Forelimb muscle (tissue), 1 donor: ENCODE data around the gene ACBD6. TPM values are rescaled to one million over a fixed set of nuclear protein-coding genes. Genes with fewer than 3 reads are reported as not detected.

Experiments
- DNase-seq: peaks from one replicate; pipeline ENCODE4 v3.0.0-alpha.2; 2013; ENCODE audit warnings: low read depth
- polyA plus RNA-seq: library from polyadenylated mRNA; unstranded; fragments of 120-200 nt; gene quantifications from one replicate; pipeline ENCODE4 v1.2.1, GENCODE V29; 2013; ENCODE audit not compliant: insufficient read length

ACBD6 gene
- polyA plus RNA-seq, 1 donor: 44.2 TPM

DNA sequence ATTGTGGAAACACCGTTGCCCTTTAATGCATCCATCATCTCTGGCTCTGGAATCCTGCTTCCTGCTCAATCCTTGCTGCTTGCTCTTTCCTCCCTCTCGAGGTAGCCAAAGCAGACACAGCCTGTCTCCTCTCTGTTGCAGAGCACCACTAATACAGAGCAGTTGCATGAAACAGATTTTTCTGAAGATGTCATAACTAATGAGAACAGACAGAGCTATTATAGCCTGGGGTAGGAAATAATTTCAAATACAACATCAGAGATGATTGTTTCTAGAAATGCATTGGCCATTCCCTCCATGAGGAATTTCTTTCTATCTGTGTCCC, 23.3 kb upstream of the ACBD6 start:
- no peak for DNase-seq

DNA sequence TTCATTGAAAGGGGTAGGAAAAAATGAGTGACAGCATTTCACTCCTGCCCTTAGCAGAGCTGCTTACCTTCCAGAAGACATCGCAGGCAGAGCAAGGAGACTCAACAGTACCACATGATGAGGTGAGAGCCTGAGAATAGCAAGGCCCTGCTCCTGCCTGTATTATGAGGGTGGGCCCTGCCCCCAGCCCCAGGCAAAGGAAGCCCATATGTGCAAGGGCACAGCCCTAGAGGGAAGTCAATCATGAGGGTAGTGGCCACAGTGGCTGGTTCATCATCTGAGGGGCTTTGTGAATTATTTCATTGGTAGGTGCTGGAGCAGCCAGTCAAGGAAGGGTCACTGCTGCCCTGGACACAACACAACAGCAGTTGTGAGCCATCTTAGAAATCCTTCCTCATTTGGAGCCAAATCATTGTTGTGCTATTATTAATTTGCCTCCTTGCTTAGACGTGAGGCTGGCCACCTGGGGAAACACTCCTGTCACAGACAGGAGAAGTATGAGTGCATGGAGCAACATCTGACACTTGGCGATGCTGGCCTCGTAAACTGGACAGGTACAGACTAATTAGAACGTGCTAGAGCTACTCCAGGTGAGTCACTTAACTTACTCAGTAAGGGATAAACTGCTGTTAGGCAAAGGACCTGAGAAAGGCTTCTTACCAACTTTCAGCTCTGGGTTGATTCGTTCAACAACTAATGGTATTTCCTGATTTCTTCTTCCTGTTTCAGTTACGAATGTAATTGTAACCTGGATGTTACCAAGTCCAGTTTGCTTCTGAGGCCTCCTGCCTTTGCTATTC, 22.7 kb upstream of the ACBD6 start:
- DNase-seq: no peak

DNA sequence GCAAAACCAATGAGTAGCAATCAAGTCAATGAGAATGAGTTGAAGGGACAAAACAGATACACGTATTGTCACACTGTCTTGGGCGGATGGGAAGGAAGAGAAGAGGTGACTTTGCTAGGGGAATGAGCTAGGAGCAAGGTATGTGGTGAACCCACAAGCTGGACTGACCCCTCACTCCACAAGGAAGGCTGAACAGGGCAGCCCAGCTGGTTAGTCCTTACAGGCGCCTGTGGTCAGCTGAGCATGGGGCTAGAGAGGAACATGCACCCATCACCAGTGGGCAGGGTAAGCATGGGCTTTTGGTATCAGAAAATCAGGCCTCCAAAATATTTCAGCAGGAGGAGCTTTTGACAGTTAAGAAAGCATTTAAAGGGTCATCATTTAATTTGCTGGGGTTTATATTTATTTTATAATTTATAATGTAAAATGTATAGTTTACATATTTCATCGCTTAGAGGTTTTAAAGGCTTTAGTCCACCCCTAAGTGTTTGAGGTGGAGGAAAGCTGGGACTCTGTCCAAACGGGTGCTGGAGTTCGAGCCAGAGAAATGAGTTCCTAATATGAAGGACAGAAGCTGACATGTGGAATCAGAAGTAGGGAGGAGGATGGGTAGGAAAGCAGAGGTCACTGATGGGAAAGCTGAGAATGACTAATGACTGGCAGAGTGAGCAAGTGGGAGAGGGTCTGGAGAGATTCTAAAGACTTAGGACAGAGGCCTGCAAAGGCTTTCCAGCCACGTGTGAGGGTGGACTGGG, 22.0 kb upstream of the ACBD6 start:
- DNase-seq: no peak

DNA sequence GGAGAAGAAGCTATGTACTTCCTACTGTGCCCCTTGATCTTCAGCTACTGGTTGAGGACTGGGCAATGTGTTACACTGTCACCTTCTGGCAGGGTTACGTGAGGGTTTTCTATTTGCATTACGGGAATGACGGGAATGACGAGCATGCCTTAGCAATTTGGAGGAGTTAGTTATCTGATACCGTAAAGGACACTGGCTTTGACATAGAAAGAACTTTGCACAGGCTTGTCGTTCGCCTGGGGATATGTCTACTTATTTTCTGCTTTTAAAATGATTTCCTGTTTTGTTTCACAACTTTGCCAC, 19.8 kb upstream of the ACBD6 start:
- DNase-seq: no peak

DNA sequence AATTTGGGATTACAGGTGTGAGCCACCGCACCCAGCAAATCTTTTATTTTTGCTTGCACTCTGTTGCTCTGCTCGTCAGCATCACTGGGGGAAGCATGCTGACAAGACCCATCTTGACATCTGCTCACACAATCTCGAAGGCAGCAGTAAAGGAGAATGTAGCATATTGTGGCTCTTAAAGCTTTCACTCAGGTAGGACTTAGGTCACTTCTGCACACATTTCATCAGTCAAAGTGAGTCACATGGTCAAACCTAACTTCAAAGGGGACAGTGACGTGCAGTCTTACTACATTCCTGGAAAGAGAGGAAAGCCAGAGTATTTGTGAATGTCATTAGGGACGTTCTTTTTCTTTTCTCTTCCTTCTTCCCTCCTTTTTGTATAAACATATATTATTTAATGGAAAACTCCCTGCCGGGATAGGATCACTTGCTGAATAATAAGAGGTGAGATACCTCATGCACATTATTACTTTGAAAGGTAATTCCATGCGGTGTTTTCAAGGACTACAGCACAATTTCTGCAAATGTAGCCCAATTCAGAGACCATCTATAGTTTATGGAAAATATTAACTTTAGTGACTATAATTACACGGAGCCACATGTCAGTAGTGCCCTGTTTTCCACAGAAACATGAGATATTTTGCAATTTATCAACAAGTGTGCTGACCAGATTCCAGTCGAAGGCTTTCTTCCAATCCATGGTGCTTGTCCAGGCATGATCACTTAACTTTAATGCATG, 19.3 kb upstream of the ACBD6 start:
- no peak for DNase-seq

DNA sequence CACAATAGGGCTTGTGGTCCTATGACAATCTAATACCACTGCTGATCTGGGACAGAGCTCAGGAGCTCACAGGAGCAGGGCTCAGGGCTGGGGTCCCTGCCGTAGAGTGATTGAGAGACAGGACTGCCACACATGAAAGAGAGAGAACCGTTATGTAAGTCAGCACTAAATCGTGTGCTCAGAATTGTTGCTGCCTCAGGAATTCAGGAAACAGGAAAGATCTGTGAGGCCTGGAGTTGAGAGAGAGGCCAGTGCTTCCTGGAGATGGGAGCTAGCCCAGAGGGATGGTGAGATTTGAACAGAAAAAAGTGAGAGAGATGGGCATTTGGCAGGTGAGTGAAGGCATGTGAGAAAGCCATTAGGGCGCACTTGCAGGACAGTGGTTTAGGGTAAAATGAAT, 17.5 kb upstream of the ACBD6 start:
- no peak for DNase-seq

DNA sequence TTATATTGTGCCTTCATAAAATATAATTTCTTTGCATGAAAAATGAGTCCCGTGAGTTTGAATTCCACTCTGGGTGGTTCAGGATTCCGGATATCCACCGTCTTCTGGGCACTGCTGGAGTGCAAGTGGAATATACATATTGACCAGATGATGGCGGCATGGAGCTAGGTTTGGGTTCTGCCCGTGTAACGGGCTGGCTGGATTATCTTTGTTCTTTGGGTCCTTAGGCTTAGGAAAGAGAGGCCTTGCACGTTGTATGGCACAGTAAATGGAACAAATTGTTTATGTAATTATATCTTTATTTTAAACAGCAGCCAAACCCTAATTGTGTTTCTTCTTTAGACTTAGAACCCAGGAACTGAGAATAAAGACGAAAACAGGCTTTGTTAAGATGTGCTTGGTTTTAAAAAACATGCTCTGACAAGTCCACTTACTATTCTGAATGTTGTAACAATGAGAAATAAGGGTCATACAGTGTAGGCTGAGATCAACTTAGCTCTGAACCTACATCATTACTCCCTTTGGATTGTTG, 13.5 kb upstream of the ACBD6 start:
- peak; percentile 49 for DNase-seq

DNA sequence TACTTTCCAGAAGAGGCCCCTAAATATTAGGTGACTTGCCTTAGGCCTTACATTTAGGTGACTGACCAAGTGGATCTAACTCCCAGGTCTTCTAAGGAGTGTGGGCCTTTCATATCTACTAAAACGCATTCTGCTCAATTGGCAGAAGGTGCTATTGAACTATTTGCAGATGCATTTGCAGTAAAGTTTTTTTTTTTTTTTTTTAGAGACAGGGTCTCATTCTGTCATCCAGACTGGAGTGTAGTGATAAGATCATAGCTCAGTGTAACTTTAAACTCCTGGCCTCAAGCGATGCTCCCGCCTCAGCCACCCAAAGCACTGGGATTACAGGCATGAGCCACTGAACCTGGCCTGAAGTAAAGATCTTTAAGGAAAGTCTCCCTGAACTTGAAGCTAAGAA, 13.0 kb upstream of the ACBD6 start:
- no peak for DNase-seq

DNA sequence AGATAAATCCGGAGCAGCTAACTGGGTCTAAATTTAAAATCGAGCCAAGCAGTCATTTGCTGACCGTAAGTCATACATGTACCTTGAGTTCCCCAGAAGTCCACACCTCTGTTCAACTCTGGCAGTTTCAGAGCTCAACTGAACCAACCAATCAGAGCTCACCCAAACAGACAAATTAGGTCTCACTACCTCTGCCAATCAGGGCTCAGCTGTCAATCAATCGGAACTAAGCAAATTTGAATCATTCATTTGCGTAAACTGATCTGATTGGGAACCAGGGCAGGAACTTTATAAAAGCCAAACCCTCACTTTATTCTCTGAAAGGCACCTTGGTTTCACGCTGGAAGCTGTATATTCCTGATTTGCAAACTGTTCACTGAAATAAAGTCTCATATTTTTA, 11.2 kb upstream of the ACBD6 start:
- no peak for DNase-seq

DNA sequence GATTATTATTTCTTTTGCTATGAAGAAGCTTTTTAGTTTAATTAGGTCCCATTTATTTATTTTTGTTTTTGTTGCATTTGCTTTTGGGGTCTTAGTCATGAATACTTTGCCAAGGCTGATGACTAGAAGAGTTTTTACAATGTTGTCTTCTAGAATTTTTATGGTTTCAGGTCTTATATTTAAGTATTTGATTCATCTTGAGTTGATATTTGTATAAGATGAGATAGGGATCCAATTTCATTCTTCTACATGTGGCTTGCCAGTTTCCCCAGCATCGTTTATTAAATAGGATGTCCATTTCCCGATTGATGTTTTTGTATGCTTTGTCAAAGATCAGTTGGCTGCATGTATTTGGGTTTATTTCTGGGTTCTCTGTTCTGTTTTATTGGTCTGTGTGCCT, 8.5 kb upstream of the ACBD6 start:
- DNase-seq: no peak

DNA sequence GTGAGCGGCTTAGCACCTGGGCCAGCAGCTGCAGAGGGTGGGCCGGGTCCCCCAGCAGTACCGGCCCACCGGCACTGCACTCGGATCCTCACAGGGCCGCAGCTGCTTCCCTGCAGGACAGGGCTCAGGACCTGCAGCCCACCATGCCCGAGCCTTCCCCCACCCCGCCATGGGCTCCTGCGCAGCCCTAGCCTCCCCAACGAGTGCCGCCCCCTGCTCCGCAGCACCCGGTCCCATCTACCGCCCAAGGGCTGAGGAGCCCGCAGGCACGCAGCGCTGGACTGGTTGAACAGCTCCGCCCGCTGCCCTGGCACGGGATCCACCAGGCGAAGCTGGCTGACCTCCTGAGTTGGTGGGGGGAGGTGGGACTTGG, 6.3 kb upstream of the ACBD6 start:
- DNase-seq: no peak

DNA sequence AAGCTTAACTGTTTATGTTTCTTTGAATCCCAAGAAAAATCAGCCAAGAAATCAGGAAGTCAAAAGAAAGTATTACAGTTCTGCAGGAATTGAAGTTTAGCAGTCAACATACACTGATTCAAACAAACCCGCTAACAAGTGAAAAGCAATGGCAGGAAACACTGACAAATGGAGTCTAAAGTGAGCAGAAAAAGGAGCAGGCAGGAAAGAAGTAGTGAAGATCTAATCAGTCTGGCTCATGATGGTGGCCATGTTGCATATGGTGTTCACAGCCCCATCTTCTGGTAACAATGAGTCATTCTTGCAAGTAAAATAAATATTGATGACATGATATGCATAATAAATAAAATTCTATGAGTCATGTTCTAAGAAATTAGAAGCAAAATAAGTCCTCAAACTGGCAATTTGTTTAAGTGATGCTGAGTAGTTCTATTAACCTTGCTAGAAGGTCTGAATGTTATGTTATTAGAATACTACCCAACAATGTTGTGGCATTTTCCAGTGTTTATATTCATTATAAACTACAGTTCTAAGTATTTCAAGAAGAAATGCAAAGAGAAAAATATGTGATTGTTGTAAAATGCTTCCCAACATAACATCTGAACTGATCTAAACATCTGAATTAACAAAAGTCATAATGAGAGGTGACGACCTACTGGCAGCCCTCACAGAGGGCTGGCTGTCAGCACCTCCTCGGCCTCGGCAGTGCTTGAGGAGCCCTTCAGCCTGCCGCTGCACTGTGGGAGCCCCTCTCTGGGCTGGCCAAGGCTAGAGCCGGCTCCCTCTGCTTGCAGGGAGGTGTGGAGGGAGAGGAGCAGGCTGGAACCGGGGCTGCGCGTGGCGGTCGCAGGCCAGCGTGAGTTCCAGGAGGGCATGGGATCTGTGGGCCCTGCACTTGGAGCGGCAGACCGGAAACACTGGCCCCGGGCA, 5.7 kb upstream of the ACBD6 start:
- no peak for DNase-seq

DNA sequence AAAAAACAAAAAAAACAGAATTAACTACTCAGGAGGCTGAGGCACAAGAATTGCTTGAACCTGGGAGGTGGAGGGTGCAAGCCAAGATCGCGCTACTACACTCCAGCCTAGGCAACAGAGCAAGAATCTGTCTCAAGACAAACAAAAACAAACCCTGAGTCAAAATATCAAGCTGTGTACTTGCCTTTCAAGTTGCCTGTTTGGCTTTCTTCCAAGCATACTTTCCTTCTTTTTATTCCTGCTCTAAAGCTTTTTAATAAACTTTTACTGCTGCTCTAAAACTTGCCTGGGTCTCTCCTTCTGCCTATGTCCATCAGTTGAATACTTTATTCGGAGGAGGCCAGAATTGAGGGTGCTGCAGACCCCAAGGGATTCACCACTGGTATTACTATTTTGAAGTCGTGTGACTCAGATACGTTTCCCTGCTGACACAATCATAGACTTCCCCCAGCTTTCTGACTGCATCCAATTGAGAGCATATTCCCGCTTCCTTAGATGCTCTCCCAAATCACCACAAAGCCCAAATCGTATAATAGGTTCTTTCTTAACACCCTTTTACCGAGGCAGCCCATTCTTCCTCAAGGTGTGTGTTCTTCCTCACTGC, 3.5 kb upstream of the ACBD6 start:
- DNase-seq: no peak

DNA sequence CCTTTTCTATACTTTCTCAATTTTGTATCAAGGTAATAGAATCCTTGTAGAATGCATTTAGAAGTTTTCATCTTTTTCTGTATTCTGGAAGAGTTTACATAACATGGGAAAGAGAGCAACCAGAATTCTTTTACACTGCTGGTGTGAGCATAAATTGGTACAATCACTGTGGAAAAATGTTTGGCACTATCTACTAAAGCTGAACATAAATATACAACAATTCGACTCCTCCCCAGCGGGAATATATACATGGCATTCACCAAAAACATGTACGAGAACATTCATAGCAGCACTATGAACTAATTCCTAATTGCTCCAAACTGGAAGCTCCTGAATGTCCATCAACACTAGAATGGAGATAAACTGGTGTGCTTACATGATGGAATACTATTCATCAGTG, 1.8 kb upstream of the ACBD6 start:
- DNase-seq: no peak

DNA sequence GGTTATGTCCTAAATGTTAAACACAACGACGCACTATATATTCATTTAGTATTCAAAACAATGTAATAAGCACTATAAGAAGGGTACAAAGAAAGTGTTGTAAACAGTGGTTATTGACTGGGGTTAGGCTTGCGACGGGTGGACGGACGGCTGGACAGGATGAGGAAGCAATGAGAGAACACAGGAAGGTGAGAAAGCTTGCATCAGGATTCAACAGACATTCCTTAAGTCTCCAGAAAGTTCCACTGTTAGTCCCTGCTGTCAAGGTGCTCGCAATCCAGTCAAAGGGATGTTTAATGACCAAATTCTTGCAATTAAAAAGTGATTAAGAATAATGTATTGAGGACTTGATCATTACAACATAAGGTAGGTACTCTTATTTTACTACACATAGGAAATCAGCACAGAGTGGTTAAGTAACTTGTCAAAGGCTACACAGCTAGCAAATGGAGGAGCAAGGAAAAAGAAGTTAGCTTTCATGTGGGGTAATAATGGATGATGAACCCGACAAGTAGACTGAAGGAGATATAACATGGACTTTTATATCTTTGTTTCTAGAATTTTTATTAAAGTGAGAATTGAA, 994 bp upstream of the ACBD6 start:
- no peak for DNase-seq

DNA sequence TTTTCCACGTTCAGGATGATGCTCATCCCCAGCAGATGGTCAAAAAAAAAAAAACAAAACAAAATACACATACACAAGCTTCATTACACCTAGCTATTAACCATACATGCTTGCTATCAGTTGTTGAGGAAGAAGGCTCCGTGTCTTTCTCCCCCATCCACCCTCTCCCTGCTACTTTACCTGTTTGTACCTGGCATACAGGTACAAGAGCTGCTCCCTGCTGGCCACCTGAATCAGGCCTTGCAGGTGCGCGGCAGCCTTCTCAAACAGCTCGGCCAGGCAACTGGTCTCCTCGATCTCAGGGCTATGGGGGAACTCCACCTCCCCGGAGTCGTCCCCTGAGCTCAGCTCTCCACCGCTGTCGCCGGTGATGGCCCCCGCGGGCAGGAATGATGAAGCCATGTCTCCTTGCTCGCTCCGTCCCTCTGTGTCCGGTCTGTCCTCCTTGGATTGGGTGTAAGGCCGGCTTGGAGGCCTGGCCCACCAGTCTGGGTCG, 464 bp downstream of the ACBD6 start:
- DNase-seq: no peak

DNA sequence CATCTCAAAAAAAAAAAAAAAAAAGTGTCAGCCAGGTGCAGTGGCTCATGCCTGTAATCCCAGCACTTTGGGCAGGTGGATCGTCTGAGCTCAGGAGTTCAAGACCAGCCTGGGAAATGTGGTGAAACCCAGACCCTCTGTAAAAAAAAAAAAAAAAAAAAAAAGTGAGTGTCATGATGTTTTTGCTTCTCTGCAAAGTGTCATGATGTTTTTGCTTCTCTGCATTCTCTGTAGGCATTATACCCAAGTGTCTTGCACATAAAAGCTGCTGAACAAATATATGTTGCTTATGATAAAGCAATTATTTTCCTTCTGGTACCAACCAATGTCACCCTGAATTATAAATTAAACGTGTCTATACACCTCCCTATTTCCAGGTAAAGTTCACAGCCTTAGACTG, 1.7 kb downstream of the ACBD6 start:
- DNase-seq: no peak

DNA sequence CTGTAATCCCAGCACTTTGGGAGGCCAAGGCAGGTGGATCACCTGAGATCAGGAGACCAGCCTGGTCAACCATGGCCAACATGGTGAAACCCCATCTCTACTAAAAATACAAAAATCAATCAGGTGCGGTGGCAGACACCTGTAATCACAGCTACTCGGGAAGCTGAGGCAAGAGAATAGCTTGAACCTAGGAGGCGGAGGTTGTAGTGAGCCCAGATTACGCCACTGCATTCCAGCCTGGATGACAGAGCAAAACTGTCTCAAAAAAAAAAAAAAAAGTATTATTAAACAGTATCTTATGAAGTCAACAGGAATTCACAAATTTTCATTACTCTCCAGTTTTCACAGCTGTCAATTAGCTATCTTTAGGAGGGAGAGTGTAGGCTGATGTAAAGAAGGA, 3.8 kb downstream of the ACBD6 start:
- DNase-seq: no peak

DNA sequence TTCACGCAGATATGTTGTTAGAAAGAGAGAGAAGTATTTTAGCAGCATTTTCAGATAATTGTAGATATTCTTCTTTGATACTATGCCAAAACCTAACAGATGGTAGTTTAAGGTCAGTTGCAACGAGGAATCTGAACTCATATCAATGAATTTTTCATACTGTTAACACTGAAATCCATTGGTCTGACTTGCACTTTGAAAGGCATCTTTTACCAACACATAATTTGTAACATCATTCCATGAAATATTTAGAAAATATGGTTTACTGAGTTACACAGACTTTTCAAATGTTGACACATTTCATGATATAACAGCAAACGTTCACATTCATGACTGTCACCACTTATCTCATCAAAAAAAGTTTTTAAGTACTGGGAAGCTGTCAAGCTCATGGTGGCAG, 4.6 kb downstream of the ACBD6 start:
- no peak for DNase-seq

DNA sequence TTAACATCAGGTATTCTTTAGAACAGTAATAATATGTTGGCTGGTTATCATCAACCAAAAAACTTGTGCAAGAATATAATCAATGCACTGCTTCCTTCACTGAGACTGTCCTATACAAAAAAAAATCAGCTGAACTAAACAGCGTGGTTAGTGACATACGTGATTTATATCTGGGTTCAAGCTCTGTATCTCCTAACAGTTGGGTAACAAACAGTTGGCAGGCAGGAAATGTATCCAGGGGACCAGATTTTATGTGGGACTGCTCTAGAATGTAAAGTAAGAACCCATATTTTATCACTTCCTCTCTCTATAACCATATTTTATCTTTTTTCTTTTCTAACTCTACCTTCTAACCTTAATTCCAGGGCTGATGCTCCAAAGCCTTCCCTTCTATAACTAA, 8.0 kb downstream of the ACBD6 start:
- no peak for DNase-seq

DNA sequence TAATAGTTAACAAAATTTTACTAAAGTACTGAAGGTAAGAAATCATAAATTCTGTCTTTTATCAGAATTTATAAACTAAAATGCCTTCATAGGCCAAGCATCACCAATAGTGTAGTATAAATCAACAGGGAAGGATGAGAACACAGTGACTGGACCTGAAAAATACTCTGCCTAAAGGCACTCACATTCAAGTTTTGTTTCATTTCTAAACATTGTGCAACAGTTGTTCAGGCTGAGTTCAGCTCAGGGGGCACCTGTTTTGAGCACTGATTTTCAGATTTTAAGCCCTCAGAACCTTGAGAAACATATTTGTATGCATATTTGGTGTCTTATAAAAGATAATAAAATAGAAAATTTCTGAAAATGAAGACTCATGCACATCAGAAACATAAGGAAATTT, 12.4 kb downstream of the ACBD6 start:
- DNase-seq: no peak
